ENCODE measurements around the gene DNAH17.

DNA sequence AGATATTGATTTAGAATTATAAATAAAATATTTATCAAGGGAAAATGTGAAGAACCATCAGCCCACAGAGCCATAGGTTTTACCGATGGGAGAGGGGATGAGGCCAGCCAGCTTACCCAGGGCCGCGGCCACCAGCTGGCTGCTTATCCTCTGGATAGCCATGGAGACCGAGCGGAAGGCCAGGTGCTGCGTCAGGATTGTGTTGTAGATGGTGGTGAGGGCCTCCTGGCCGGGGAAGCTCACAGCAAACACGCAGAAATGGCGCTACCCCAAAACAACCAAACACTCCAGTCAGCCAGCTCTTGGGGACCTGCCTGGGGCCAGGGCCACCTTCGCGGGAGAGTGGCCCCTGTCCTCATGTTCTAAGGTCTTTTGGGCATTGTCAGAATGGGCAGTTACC is 97.8 kb downstream of the DNAH17 start:
- no peak for TF ChIP-seq CTCF (IDR thresholded peaks at IDR 0.05)
- TF ChIP-seq POLR2A (IDR thresholded peaks at IDR 0.05) = no peak

Data from esophagus squamous epithelium (tissue), 4 donors.